Measurements from ENCODE around the gene ITSN2.

GRCh38 chr2:24403832-24404212 lies 43.5 kb upstream of the ITSN2 start:
- TF ChIP-seq POLR2A (IDR thresholded peaks at IDR 0.05; ENCODE audit: low read depth, low read length) = no peak
- TF ChIP-seq POLR2AphosphoS5 (IDR thresholded peaks at IDR 0.05; ENCODE audit: low read depth, low read length) = no peak

Measured in GM12892 (cell line).